NCI-H1930 (cell line): ENCODE data around the gene NEMF.
"Not testable (repeated sequence)": the region's sequence is repeated elsewhere in the genome, so short reads cannot be mapped to it uniquely, and the experiment has no call there.

ENCODE experiments used
- DNase-seq, 2 experiments: peaks; one replicate each; lab custom pipeline; 2025; lab: John Stamatoyannopoulos, UW

Gene NEMF, protein sequence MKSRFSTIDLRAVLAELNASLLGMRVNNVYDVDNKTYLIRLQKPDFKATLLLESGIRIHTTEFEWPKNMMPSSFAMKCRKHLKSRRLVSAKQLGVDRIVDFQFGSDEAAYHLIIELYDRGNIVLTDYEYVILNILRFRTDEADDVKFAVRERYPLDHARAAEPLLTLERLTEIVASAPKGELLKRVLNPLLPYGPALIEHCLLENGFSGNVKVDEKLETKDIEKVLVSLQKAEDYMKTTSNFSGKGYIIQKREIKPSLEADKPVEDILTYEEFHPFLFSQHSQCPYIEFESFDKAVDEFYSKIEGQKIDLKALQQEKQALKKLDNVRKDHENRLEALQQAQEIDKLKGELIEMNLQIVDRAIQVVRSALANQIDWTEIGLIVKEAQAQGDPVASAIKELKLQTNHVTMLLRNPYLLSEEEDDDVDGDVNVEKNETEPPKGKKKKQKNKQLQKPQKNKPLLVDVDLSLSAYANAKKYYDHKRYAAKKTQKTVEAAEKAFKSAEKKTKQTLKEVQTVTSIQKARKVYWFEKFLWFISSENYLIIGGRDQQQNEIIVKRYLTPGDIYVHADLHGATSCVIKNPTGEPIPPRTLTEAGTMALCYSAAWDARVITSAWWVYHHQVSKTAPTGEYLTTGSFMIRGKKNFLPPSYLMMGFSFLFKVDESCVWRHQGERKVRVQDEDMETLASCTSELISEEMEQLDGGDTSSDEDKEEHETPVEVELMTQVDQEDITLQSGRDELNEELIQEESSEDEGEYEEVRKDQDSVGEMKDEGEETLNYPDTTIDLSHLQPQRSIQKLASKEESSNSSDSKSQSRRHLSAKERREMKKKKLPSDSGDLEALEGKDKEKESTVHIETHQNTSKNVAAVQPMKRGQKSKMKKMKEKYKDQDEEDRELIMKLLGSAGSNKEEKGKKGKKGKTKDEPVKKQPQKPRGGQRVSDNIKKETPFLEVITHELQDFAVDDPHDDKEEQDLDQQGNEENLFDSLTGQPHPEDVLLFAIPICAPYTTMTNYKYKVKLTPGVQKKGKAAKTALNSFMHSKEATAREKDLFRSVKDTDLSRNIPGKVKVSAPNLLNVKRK

DNA sequence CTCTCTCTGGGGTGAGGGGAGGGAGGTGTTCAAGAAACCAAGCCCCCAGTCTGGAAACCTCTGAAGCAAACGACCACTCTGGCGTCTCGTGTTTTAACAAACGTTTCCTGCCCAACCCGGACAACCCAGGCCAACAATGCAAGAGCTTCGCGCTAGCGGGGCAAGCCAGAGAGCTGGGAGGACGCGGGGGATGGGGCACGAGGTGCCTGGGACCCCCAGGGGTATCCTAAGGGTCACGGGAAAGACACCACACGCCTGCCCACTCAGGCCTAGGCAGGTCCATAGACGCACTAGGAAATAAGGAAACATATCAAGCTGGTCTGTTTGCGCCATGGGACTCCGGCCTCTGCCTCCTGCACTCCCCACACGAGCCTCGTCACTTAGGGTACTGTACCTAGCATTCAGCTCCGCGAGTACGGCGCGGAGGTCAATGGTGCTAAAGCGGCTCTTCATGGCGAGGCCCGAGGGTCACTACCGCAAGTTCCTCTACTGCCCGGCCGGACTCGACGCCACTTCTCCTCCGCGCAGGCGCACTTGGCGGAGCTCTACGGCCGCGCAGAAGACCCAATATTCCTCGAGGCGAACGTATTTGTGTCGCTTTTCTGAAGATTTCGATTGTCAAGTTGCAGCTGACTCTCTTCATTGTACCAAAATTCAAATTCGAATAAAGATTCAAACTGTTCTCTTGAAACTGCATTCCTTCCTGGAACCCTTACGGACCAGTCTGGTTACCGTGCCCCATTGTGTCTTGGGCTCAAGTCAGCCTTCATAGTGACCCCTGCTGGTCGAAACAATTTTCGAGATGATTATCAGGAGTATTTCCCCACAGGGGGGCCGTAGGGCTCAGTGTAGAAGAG lies at the start of gene NEMF:
TSS of gene NEMF (minus strand) at position 488 of the 857 bp plus-strand sequence. CDS start at position 453, 35 bp downstream.
- DNase-seq: peak; percentile 83 to 95

DNA sequence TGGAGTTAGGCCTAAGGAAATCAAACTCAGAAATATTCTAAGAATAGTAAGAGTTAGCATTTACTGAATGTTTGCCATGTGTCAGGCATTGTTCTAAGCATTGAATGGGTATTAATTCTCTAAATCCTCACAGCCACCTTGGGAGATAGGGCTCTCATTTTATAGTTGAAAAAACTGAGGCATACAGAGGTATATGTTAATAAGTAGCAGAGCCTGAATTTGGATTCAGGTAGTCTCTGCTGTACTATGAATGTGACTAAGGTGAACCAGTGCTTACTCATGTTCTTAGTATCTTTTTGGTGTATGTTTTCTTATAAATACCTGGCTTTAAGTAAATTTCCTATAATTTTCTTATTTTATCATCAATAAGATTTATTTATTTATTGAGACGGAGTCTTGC lies 48.4 kb upstream of the NEMF start:
- DNase-seq: no peak

DNA sequence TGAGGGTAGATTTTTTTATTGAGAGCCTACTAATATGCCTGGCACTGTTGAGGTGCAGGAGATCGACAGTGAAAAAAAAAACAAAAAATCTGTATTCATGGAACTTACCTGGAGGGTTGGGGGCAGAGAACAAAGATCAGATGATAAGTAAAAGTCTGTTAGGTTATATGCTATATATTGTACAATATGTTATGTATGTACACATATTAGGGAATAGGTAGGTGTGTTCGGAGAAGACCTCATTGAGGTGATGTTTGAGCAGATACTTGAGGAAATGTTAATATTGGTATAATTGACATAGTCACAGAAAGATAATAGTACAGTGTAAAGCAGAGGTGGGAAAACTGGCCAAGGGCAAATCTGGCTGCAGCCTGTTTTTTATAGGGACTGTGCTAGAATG lies 45.9 kb upstream of the NEMF start:
- DNase-seq: no peak

DNA sequence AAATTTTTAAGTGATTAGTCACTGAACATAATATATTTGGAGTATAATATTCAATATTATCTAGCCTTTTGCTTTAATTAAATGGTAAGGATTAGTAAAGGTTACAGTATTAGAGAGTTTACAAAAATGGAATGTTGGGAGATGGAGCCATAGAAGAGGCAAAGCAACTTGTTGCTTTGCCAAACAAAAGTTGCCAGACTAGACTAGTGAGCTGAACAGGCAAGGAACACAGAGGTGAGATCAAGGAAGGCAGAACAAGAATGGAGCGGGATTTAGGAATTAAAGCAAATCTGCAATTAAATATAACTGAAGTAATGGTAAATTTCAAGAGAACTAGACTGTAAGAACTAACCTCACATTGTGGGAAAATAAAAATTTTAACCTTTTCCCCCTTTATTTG lies 45.4 kb upstream of the NEMF start:
- no peak for DNase-seq

DNA sequence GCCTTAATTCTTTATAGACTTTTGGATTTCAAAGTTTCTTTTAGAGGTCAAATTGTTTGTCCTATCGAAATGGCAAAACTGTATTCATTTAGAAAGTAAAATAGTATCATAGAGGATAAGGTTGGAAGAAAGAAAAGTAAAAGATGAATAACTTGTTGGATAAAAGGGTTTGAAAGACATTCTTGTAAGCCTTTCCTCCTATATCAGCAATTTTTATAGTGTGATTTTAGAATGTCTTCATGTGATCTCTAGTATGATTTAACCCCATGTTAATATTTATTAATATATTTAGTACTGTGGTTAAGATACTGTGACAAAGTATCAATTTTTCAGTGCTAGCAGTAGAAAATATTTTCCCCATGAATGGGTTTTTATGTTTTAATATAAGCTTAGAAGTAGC lies 44.8 kb upstream of the NEMF start:
- DNase-seq: no peak

DNA sequence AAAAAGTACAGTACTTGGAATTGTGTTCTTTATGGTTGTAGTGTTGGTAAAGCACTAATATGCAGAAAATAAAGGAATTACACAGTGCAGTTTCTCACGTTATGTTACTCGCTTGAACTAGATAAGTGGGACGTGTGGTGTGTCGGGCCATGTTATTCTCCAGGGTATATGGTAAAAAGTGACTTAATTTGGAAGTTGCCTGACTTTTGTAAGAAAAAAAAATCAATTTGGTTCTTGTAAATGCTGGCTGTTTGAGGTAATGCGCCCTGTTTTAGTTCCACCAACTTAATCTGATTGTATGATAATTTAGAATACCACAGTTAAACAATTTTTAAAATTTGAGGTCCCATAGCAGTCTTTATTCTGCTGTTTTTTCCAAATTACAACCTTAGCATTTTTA lies 44.4 kb upstream of the NEMF start:
- no peak for DNase-seq

DNA sequence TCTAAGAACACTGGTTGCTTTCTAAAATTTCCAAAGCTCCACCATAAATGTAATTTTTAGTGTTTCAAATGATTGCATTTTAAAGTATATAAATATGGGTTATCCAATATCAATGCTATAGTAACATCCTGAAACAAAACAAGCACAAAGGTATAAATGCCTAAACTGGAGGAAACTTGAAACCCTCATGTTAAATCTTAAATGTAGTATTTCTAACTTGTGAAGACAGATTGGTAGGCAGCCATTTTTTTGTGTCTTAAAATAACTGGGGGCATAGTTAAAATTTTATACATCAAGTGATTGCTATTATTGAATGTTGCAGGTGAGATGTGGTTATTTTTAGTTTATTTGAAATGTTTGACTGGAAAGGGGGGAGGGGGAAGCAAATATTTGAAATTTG lies 43.7 kb upstream of the NEMF start:
- DNase-seq: not testable (repeated sequence)

DNA sequence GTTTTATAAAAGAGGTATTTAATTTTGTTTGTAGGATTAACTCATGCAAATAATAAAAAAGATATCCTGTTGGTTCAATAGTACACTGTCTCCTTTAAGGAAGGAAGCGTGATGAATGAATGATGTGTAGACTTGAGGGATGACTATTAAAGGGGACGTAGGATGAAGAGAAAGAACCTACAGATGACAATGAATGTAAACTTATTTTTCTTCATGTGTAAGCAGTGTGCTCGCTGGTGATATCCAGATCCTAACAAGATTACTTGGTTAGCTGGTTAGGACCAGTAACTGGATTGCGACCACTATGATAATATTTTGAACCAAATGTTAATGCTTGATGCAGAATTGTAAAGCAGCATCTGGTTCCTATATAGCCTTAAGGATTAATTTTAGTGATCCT lies 42.9 kb upstream of the NEMF start:
- no peak for DNase-seq

DNA sequence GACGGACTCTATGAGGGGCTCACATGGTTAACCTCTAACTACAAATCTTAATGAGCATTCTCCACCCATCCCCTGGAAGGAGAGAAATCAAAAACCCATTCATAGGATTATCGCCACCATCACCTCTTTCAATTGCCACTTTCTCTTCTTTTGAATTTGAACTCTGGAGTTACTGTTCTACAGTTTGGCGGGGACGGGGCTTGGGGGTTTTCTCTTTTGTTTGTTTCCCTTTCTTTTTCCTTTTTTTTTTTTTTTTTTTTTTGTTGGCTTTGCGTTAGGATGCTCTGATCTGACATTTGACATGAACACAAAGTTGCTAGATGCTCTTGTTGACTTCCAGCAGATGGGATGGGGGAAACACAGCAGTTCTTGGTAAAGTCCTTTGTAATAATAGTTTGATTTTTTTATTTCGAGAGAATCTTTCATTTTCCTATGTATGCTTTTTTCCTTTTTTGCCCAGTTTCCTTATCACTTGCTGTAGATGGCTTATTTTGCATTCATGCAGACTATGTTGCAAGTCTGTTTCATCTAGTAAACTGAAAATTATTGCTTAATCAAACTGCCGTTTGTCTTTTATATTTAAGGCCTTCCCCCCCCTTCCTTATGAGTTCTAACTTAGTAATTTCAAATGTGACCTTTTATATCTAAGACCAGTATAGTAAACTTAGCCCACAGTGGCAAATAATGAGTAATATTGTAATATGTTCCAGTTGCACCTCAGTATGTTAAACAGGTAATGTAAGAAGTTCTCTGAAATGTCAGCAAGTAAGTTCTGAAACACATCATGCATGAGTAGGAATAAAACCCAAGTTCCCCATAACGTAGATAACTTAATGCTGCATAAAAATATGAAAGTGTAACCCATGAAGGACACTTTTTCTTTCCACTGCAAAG lies 41.9 kb upstream of the NEMF start:
- DNase-seq: not testable (repeated sequence)

DNA sequence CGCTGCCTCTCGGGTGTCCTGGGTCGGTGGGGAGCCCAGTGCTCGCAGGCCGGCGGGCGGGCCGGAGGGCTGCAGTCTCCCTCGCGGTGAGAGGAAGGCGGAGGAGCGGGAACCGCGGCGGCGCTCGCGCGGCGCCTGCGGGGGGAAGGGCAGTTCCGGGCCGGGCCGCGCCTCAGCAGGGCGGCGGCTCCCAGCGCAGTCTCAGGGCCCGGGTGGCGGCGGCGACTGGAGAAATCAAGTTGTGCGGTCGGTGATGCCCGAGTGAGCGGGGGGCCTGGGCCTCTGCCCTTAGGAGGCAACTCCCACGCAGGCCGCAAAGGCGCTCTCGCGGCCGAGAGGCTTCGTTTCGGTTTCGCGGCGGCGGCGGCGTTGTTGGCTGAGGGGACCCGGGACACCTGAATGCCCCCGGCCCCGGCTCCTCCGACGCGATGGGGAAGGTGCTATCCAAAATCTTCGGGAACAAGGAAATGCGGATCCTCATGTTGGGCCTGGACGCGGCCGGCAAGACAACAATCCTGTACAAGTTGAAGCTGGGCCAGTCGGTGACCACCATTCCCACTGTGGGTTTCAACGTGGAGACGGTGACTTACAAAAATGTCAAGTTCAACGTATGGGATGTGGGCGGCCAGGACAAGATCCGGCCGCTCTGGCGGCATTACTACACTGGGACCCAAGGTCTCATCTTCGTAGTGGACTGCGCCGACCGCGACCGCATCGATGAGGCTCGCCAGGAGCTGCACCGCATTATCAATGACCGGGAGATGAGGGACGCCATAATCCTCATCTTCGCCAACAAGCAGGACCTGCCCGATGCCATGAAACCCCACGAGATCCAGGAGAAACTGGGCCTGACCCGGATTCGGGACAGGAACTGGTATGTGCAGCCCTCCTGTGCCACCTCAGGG lies 41.0 kb upstream of the NEMF start:
- peak; percentile 14 to 39 for DNase-seq

DNA sequence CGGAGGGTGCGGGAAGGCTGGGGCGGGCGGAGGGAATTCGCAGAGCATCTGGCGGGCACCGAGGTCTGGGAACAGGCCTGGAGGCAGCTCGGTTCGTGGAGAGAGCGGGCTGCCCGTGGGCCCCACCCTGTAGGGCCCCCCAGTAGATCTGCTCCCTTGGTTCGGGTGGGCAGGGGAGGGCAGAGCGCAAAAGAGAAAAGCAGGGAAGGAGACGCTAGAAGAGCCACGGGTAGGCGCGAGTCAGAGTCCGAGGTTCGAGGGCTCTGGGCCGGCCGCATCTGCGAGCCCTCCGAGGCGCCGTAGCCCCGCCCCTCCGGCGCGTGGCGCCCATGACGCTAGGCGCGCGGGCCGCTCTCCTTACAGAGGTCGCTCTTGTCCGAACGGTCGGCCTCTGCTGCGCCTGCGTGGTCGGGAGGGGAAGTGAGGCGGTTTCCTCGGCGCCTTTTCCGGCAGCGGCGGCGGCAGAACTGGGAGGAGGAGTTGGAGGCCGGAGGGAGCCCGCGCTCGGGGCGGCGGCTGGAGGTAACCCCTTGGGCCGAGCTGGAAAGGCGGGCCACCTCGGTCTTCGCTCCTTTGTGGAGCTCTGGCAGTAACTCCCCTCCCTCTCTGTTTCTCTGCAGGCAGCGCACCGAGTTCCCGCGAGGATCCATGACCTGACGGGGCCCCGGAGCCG lies 40.2 kb upstream of the NEMF start, which contains the start of gene ARF6:
TSS of gene ARF6 (plus strand) at position 447 of the 673 bp plus-strand sequence. CDS start 655 bp downstream, outside the sequence.
- DNase-seq: peak; percentile 95 to 98

DNA sequence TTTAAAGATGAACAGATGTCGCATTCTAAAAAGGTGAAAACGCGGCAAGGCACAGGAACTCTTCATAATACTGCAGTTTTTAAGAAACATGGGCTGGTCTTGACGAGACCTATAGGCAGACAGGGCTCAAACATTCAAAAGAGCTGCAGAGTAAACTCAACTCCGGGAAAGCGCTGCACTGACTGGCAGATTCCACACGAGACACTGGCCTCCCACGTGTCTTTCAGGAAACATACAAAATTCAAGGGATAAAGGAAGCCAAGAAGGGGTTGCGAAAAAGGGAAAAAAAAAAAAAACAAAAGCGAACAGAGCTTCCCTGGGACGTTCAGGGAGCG lies 39.7 kb upstream of the NEMF start:
- peak; percentile 29 to 40 for DNase-seq

DNA sequence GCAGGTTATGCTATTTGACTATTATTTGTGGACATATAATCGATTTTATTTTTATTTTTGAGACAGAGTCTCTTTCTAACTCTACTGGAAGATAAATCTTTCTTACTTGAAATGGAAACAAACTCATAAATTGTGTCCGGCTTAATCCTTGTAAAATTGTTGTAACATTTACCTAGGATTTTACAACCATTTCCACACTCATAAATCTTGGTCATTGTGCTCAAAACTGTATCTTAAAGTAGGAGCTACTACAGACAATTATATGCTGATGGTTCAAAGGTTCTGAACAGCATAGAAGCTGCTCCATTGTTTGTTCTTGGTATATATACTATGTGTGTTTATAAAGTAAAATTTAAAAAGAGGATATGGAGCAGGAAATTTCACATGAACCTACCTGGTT lies 35.7 kb upstream of the NEMF start:
- DNase-seq: no peak

DNA sequence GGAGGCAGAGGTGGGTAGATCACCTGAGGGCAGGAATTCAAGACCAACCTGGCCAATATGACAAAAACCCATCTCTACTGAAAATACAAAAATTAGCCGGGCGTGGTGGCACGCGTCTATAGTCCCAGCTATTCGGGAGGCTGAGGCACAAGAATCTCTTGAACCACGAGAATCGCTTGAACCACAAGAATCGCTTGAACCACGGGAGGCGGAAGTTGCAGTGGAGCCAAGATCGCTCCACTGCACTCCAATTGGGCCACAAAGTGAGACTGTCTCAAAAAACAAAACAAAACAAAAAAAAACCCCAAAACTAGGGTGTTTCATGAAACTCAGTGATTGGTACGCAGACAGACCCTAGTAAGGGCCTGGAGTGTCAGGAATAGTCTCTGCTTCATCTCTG lies 33.9 kb upstream of the NEMF start:
- no peak for DNase-seq

DNA sequence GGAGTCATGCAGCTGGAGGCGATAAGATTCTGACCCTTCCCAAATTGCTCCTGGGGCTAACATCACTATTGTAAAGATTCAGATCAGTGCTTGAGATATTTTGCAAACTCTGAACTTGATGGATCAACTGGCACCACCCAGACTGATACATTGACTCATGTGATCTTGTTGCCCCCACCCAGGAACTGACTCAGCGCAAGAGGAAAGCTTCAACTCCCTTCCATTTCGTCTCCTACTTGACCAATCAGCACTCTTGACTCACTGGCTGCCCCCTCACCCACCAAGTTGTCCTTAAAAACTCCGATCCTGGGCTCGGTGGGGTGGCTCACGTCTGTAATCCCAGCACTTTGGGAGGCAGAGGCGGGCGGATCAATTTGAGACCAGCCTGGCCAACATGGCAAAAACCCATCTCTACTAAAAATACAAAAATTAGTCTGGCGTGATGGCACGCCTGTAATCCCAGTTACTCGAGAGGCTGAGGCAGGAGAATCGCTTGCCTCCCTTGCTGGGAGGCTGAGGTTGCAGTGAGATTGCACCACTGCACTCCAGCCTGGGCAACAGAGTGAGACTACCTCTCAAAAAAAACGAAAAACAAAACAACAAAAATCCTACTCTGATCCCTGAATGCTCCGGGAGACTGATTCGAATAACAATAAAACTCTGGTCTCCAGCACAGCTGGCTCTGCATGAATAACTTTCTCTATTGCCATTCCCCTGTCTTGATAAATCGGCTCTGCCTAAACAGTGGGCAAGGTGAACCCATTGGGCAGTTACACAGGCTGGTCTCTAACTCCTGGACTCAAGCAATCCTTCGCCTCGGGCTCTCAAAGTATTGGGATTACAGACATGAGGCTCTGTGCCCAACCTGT lies 30.5 kb upstream of the NEMF start:
- DNase-seq: no peak

DNA sequence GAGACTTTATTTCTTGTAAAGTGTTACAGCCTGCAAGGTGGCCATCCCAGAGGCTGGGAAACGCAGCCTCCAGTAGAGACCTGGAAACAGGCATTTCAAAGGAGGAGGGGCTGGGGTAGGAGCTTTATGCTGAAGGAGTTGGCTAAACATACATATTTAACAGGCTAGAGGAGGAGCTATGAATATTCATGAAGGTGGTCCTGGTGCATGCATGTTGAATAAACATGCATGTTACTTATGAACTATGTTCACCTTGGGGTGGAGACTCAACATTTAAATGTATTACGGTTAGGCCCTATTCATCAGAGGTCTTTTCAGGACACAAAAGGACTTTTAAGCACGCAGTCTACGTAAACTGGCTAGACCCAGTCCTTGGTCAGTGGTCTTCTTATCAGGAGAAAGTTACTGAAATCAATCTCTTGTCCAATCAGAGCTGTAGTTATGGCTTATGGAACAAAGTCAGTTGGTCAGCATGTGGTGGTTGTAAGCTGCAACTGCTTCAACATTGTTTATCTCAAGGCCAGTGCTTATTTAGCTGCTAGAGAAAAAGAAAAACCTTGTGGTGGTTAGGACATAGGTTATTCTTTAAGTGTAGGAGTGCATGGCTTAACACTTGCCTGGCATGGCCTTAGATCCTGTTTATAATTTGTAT lies 28.9 kb upstream of the NEMF start:
- DNase-seq: no peak

DNA sequence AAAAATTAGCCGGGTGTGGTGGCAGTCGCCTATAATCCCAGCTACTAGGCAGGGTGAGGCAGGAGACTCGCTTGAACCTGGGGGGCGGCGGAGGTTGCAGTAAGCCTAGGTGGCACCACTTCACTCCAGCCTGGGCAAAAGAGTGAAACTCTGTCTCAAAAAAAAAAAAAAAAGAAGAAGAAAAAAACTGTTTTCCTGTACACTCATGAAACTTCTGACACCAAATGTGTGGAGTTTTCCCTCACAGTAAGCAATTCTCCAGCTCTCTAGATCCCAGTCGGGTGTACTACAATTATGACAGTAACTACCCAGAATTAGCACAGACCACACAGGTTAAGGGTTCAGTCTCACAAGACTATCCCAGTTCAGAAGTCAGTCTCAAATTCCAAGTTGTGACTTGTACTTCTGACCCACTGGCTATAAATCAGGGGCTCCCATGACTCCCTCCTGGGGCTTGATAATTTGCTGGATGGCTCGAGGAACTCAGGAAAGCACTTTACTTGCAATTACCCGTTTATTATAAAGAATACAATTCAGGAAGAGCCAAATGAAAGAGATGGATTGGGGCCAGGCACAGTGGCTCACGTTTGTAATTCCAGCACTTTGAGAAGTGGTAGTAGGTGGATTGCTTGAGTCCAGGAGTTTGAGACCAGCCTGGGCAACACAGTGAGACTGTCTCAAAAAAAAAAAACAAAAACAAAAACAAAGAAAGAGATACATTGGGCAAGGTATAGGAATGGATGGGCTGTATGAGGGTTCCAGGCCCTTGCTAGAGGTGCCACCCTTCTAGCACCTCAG lies 27.9 kb upstream of the NEMF start:
- DNase-seq: no peak
